HepG2 (cell line): ENCODE measurements around the gene SLIT3. TPM values are rescaled to one million over a fixed set of nuclear protein-coding genes. Genes with fewer than 3 reads are reported as not detected.

Source experiments
- ATAC-seq: fragments of 200-7000 bp; cut with Tn5 transposase; 3 replicates; pipeline ENCODE4 v1.9.1; 2020; ENCODE audit warnings: mild to moderate bottlenecking, moderate library complexity
- BruUV-seq: library from RNA; stranded (reverse); fragments of 400-500 nt; replicated peaks from 2 replicates; lab custom pipeline; 2021; lab: Mats Ljungman, UMichigan
- CTCF ChIA-PET: fragments of 300-600 bp; formaldehyde crosslinking; extraction: SDS; loops from one replicate; lab custom pipeline; 2021; ENCODE audit warnings: low total read pairs, inconsistent platforms, low intra/inter-chr PET ratio; lab: Yijun Ruan, JAX
- POLR2A ChIA-PET: fragments of 350-600 bp; sonication (Branson Sonifier 250); formaldehyde crosslinking; loops from one replicate; lab custom pipeline; 2020; ENCODE audit warnings: antibody characterized with exemption, inconsistent platforms; lab: Yijun Ruan, JAX
- DNase-seq: peaks from one replicate; pipeline ENCODE4 v3.0.0-alpha.2; 2015; ENCODE audit warnings: low spot score
- FAIRE-seq: peaks from 3 replicates; lab custom pipeline; 2011; peaks lifted over from hg19 to GRCh38; lab: Jason Lieb, UNC
- H2AFZ ChIP-seq: one replicate; pipeline ENCODE4 v1.6.1; 2011; ENCODE audit warnings: low read length, inconsistent platforms
- H3K27ac ChIP-seq: fragments of 300-600 bp; 3 replicates; pipeline ENCODE4 v1.8.0; 2011; ENCODE audit warnings: mixed run types, mild to moderate bottlenecking, mixed read lengths, low read length, inconsistent platforms; ENCODE audit not compliant: insufficient read depth; ENCODE audit errors: extremely low read length
- H3K27me3 ChIP-seq, 2 experiments: fragments of 200-600 bp in 1 of 2; 2 replicates in 1 of 2; 3 replicates in 1 of 2; pipeline versions ENCODE4 v1.6.0 to v1.8.0; 2011; ENCODE audit warnings: low read length in 2 of 2, mild to moderate bottlenecking in 2 of 2, moderate library complexity in 2 of 2, inconsistent platforms in 1 of 2; ENCODE audit not compliant: insufficient read depth in 2 of 2, control insufficient read depth in 1 of 2
- H3K36me3 ChIP-seq, 2 experiments: fragments of 200-600 bp in 1 of 2; replicated peaks in 1 of 2; 2 replicates in 1 of 2; 3 replicates in 1 of 2; pipeline versions ENCODE4 v1.5.1 to v1.8.0; 2011; ENCODE audit warnings: low read length in 2 of 2, inconsistent platforms in 1 of 2; ENCODE audit not compliant: insufficient read depth in 2 of 2, control insufficient read depth in 1 of 2
- H3K4me1 ChIP-seq: 2 replicates; pipeline ENCODE4 v1.5.1; 2012; ENCODE audit warnings: low read length, inconsistent platforms; ENCODE audit not compliant: insufficient read depth
- H3K4me2 ChIP-seq: 2 replicates; pipeline ENCODE4 v1.6.0; 2011; ENCODE audit warnings: low read depth, low read length, inconsistent platforms
- H3K4me3 ChIP-seq, 3 experiments: fragments of 200-600 bp in 1 of 3; sonication (generic), shearing (Covaris generic) in 1 of 3; replicated peaks in 1 of 3; 2 replicates each; pipeline ENCODE4 v1.5.1; 2011 to 2016; ENCODE audit warnings: low read length in 3 of 3, inconsistent platforms in 2 of 3, low read depth in 2 of 3, mild to moderate bottlenecking in 2 of 3, control low read depth in 1 of 3, mixed read lengths in 1 of 3; ENCODE audit not compliant: insufficient read depth in 1 of 3
- H3K79me2 ChIP-seq: one replicate; pipeline ENCODE4 v1.6.1; 2011; ENCODE audit warnings: low read length, inconsistent platforms; ENCODE audit not compliant: insufficient read depth
- H3K9ac ChIP-seq: 2 replicates; pipeline ENCODE4 v1.6.0; 2011; ENCODE audit warnings: mild to moderate bottlenecking, low read depth, low read length, inconsistent platforms; ENCODE audit not compliant: insufficient read depth
- H3K9me3 ChIP-seq: 2 replicates; pipeline ENCODE4 v1.5.1; 2012; ENCODE audit warnings: mild to moderate bottlenecking, low read length
- H4K20me1 ChIP-seq: 2 replicates; pipeline ENCODE4 v1.6.0; 2011; ENCODE audit warnings: inconsistent platforms, mild to moderate bottlenecking, low read length, moderate library complexity; ENCODE audit not compliant: insufficient read depth
- AKAP8 ChIP-seq: sonication (generic); formaldehyde crosslinking; IDR thresholded peaks from 2 replicates; pipeline ENCODE4 v1.5.1; 2020; ENCODE audit warnings: mild to moderate bottlenecking, missing genetic modification reagents
- BATF2 ChIP-seq: sonication (generic); formaldehyde crosslinking; IDR thresholded peaks from 2 replicates; pipeline ENCODE4 v1.8.0; 2022; ENCODE audit warnings: mild to moderate bottlenecking, missing genetic modification reagents, moderate library complexity
- ETV5 ChIP-seq: IDR thresholded peaks from 2 replicates; pipeline ENCODE4 v1.6.1; 2018; ENCODE audit warnings: missing biosample characterization, missing genetic modification reagents, inconsistent platforms, borderline replicate concordance
- JDP2 ChIP-seq: sonication (generic); formaldehyde crosslinking; IDR thresholded peaks from 2 replicates; pipeline ENCODE4 v1.8.1; 2022; ENCODE audit warnings: missing genetic modification reagents, borderline replicate concordance
- MATR3 ChIP-seq: sonication (generic); formaldehyde crosslinking; IDR thresholded peaks from 2 replicates; pipeline ENCODE4 v1.4.0; 2020; ENCODE audit warnings: missing genetic modification reagents
- MTA3 ChIP-seq: sonication (generic); formaldehyde crosslinking; IDR thresholded peaks from 2 replicates; pipeline ENCODE4 v1.4.0; 2020; ENCODE audit warnings: missing genetic modification reagents
- NFAT5 ChIP-seq: sonication (generic); formaldehyde crosslinking; IDR thresholded peaks from 2 replicates; pipeline ENCODE4 v1.4.0; 2020; ENCODE audit warnings: missing genetic modification reagents
- NFE2L1 ChIP-seq: sonication (generic); formaldehyde crosslinking; IDR thresholded peaks from 2 replicates; pipeline ENCODE4 v1.4.0; 2020; ENCODE audit warnings: missing genetic modification reagents, mild to moderate bottlenecking, borderline replicate concordance
- POLR2G ChIP-seq: fragments of 200-400 bp; formaldehyde crosslinking; IDR thresholded peaks from 2 replicates; pipeline ENCODE4 v1.6.1; 2018; ENCODE audit warnings: mild to moderate bottlenecking, low read depth, low read length, moderate library complexity
- SATB2 ChIP-seq: sonication (generic); formaldehyde crosslinking; IDR thresholded peaks from 2 replicates; pipeline ENCODE4 v1.5.0; 2020; ENCODE audit warnings: missing genetic modification reagents
- SNAPC5 ChIP-seq: sonication (generic); formaldehyde crosslinking; IDR thresholded peaks from 2 replicates; pipeline ENCODE4 v1.8.1; 2023; ENCODE audit warnings: mild to moderate bottlenecking, missing genetic modification reagents, borderline replicate concordance
- ZBTB21 ChIP-seq: sonication (generic); formaldehyde crosslinking; IDR thresholded peaks from 2 replicates; pipeline ENCODE4 v1.4.0; 2020; ENCODE audit warnings: missing genetic modification reagents
- ZFAT ChIP-seq: sonication (generic); formaldehyde crosslinking; conservative IDR thresholded peaks from 2 replicates; pipeline ENCODE4 v1.8.1; 2023; ENCODE audit warnings: missing genetic modification reagents, inconsistent platforms
- ZNF234 ChIP-seq: sonication (generic); formaldehyde crosslinking; conservative IDR thresholded peaks from 2 replicates; pipeline ENCODE4 v1.5.1; 2020; ENCODE audit warnings: mild to moderate bottlenecking, missing genetic modification reagents
- ZNF580 ChIP-seq: IDR thresholded peaks from 2 replicates; pipeline ENCODE4 v1.6.1; 2016; ENCODE audit warnings: low read depth, borderline replicate concordance
- ZNF83 ChIP-seq: sonication (generic); formaldehyde crosslinking; IDR thresholded peaks from 2 replicates; pipeline ENCODE4 v1.4.0; 2020; ENCODE audit warnings: missing genetic modification reagents, mild to moderate bottlenecking, borderline replicate concordance
- WGBS: methylation state at CpG from one replicate; pipeline ENCODE4 v1.1.6; 2017; ENCODE audit warnings: low lambda C conversion rate; 5-methylcytosine and 5-hydroxymethylcytosine counted together
- in situ Hi-C: cut with HindIII; loops from 2 replicates; pipeline ENCODE4 v1.10.0; 2017; ENCODE audit warnings: low pct_unique_long_range_greater_than_20kb; ENCODE audit not compliant: extremely low pct_ligation_motif_present
- intact Hi-C: fragments of 100-400 bp; cut with micrococcal nuclease; formaldehyde crosslinking; loops from one replicate; pipeline ENCODE4 v1.10.0; 2022; ENCODE audit not compliant: unreplicated experiment
- polyA plus RNA-seq, 8 experiments: library from polyadenylated mRNA; depleted of rRNA in 3 of 8; stranded (reverse) in 7 of 8; unstranded in 1 of 8; fragments of >200 nt; fragmentation: Illumina TruSeq in 4 of 8; extraction: Trizol in 4 of 8; gene quantifications; 2 replicates each; pipeline versions ENCODE4 v1.2.1 to v1.2.3, GENCODE V29; 2011 to 2016; ENCODE audit warnings: low read depth in 4 of 8, missing spikeins in 1 of 8, mixed read lengths in 1 of 8; ENCODE audit not compliant: insufficient read depth in 1 of 8
- total RNA-seq, 5 experiments: library from RNA; depleted of rRNA; stranded (reverse); fragments of >200 nt; fragmentation: Illumina TruSeq; extraction: Trizol; gene quantifications; 2 replicates each; pipeline ENCODE4 v1.2.3, GENCODE V29; 2016; ENCODE audit warnings: low read depth in 1 of 5

SLIT3 gene
- total and polyA plus RNA-seq, 2 of the 13 experiments (the other 11 are each of a cell fraction or from before 2014, with no cell fraction given): not detected

- H3K4me1 ChIP-seq: no peaks in the 10 kb centered on the region
- ATAC-seq (no peak), FAIRE-seq (no peak)
- WGBS: 0% methylated on average over 1 of the region's 1 CpG
- H3K9me3 ChIP-seq: no peaks in the 10 kb centered on the region
- H2AFZ ChIP-seq: no peak overlapping the region
- no peak overlapping the region for H3K9ac ChIP-seq
- in situ Hi-C loops: no loop called here
- H3K27ac ChIP-seq: no peak overlapping the region
- POLR2A ChIA-PET: no interaction called here
- CTCF ChIA-PET: no interaction called here
- H3K79me2 ChIP-seq: no peaks in the 10 kb centered on the region
- no TSS peak for BruUV-seq
- no peaks in the 10 kb centered on the region; the same call in 1 of the 2 replicates for H4K20me1 ChIP-seq
- no peak for TF ChIP-seq MTA3 (CRISPR knock-in tag)
- TF ChIP-seq POLR2G: no peak
- no peak for TF ChIP-seq ZNF234 (CRISPR knock-in tag)
- no peak for TF ChIP-seq NFAT5 (CRISPR knock-in tag)
- no peak for TF ChIP-seq ZBTB21 (CRISPR knock-in tag)
- no peak for TF ChIP-seq SNAPC5 (CRISPR knock-in tag)
- no peak for TF ChIP-seq ZNF580 (CRISPR knock-in tag)
- TF ChIP-seq BATF2 (CRISPR knock-in tag): no peak
- no peak for TF ChIP-seq ZNF83 (CRISPR knock-in tag)
- TF ChIP-seq JDP2 (CRISPR knock-in tag): no peak
- no peak for TF ChIP-seq SATB2
- TF ChIP-seq ETV5: no peak
- TF ChIP-seq NFE2L1 (CRISPR knock-in tag): no peak
- TF ChIP-seq AKAP8 (CRISPR knock-in tag): no peak
- no peak for TF ChIP-seq MATR3 (CRISPR knock-in tag)
- no peak for TF ChIP-seq ZFAT
- TF ChIP-seq, all 625 proteins: peak for 0
- no peak for DNase-seq
- H3K4me3 ChIP-seq: no peak overlapping the region
- no peaks in the 10 kb centered on the region for H3K36me3 ChIP-seq
- no peak overlapping the region for H3K4me2 ChIP-seq
- no peaks in the 10 kb centered on the region; a peak in 1 of 5 replicates for H3K27me3 ChIP-seq
- intact Hi-C loops: no loop called here
Observed at GRCh38 chr5:169248996-169249395, 51.9 kb downstream of the SLIT3 start.
